ENCODE measurements around the gene CHST10.
"Not testable (repeated sequence)": the region's sequence is repeated elsewhere in the genome, so short reads cannot be mapped to it uniquely, and the experiment has no call there.

The CHST10 gene

DNA sequence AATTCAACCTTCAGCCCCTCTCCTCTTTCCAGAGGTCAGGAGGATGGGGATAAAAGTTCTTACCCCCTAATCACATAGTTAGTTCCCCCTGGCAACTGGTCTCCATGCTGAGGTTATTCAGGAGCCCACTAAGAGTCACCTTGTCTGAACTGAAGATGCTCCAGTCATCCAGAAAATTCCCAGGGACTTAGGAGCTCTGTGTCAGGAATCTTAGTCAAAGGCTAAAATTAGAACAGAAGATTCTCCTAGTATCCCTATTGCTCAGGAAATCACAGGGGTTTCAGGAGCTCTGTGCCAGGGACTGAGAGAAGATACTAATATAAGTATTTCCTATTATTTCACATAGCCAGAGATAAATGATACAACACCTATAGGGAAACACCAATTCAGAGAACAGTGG lies 57.9 kb downstream of the CHST10 start:
- DNase-seq (ENCODE audit: low read depth): no peak
- in situ Hi-C loops (cut with HindIII; ENCODE audit: low sequenced_read_pairs): no loop called here
- TF ChIP-seq CTCF (IDR thresholded peaks at IDR 0.05; ENCODE audit: low read depth, low read length, missing control alignments): no peak
- H3K4me3 ChIP-seq (ENCODE audit: low read depth, low read length): no peak overlapping the region

DNA sequence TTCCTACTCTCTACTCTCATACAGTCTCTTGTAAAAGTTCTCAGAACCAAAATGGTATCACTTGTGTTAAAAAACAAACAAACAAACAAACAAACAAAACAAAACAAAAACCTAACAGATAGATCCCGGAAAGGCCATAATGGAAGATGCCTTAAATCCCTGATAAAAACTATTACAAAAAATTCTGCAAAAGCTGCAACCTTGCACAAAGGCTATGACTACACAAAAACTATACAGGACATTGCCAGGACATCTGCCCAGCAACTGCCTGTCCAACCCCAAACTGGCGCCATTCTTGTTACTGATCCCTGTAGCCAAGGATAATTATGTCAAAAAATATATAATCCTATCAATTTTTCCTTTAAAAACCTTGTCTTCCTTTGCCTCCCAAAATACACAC lies 58.9 kb downstream of the CHST10 start:
- in situ Hi-C loops (cut with HindIII; ENCODE audit: low sequenced_read_pairs): no loop called here
- no peak for DNase-seq (ENCODE audit: low read depth)
- no peak overlapping the region for H3K4me3 ChIP-seq (ENCODE audit: low read depth, low read length)
- TF ChIP-seq CTCF (IDR thresholded peaks at IDR 0.05; ENCODE audit: low read depth, low read length, missing control alignments): no peak

DNA sequence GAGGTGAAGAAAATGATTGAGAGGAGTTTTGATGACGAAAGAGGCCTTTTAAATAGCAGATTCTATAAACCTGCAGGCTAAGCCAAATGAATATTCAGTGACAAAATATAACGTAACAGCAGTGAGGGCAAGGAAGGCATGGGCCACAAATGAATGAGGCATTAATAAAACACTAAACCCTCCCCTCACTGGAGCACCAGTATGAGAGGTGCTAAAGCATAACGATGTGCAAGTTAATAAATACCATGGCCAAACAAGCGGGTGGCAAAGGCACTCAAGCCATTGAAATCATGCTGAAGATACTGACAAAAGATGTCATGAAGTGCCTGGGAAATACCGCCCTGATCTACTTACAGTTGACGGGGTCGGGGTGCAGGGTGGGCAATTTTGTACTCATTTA lies 64.9 kb downstream of the CHST10 start:
- in situ Hi-C loops (cut with HindIII; ENCODE audit: low sequenced_read_pairs): no loop called here
- TF ChIP-seq CTCF (IDR thresholded peaks at IDR 0.05; ENCODE audit: low read depth, low read length, missing control alignments): no peak
- H3K4me3 ChIP-seq (ENCODE audit: low read depth, low read length): no peak overlapping the region
- DNase-seq (ENCODE audit: low read depth): no peak

DNA sequence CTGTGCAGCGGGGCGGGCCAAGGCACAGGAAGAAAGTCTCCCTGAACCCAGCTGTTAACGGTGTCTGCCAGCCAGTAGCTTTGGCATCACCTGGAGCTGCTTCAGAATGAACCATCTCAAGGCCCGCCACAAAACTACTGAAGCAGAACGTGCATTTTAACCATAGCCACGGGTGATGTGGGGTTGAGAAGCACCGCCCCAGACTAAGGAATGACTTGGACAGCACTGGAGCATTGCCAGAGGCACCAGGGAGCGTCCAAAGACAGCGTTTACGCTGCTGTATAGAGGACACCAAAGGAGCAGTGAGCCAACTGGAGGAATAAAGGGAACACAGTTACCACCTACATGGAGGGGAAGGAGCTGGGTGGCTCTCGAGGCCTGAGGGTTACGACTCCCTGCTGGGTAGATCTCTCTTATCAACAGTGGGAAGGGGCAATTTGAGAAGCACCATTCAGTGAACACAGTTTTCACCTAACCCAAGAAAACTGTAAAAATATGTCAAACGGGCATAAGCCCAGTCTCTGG lies 66.7 kb downstream of the CHST10 start:
- no peak overlapping the region for H3K4me3 ChIP-seq (ENCODE audit: low read depth, low read length)
- in situ Hi-C loops (cut with HindIII; ENCODE audit: low sequenced_read_pairs): no loop called here
- TF ChIP-seq CTCF (IDR thresholded peaks at IDR 0.05; ENCODE audit: low read depth, low read length, missing control alignments): no peak
- DNase-seq (ENCODE audit: low read depth): no peak

- DNase-seq (ENCODE audit: low read depth); H3K4me3 ChIP-seq (ENCODE audit: low read depth, low read length); in situ Hi-C loops (cut with HindIII; ENCODE audit: low sequenced_read_pairs): not testable (repeated sequence)
Observed at GRCh38 chr2:100345144-100345543, 72.3 kb downstream of the CHST10 start.

- H3K4me3 ChIP-seq (ENCODE audit: low read depth, low read length): no peak overlapping the region
- TF ChIP-seq CTCF (IDR thresholded peaks at IDR 0.05; ENCODE audit: low read depth, low read length, missing control alignments): no peak
- in situ Hi-C loops (cut with HindIII; ENCODE audit: low sequenced_read_pairs): no loop called here
- no peak for DNase-seq (ENCODE audit: low read depth)
Observed at GRCh38 chr2:100344433-100344832, 73.0 kb downstream of the CHST10 start.

GRCh38 chr2:100342466-100342865 lies 75.0 kb downstream of the CHST10 start:
- in situ Hi-C loops (cut with HindIII; ENCODE audit: low sequenced_read_pairs); H3K4me3 ChIP-seq (ENCODE audit: low read depth, low read length); DNase-seq (ENCODE audit: low read depth): not testable (repeated sequence)

Measured in astrocyte of the cerebellum (primary cell).